Measurements from ENCODE around the gene USP6NL. TPM values are rescaled to one million over a fixed set of nuclear protein-coding genes. Genes with fewer than 3 reads are reported as not detected.

The USP6NL gene
- total and polyA plus RNA-seq, 7 donors: 1.8 to 5.4 (median 2.9) TPM

- Histone ChIP-seq H3K27ac (no peak overlapping the region), H3K4me3 (no peak overlapping the region), H3K36me3 (ENCODE audit: insufficient read depth in 1 of 2, low read depth in 1 of 2) (no peaks in the 10 kb centered on the region), H3K27me3 (ENCODE audit: insufficient read depth in 3 of 3, low read length in 2 of 3) (peaks cover 0 to 8% (median 0%) of the 10 kb centered on the region in 3 donors), H3K4me1 (no peaks in the 10 kb centered on the region), H3K9me3 (no peaks in the 10 kb centered on the region)
- 73 to 79% (median 76%) methylated on average over 12 of the region's 12 CpGs for WGBS, 3 donors
- no peak for TF ChIP-seq CTCF (IDR thresholded peaks at IDR 0.05)
- intact Hi-C loops (cut with DNase I): no loop called here
- DNase-seq (no peak), ATAC-seq (no peak)
These were observed 162.8 kb downstream of the USP6NL start for GRCh38 chr10:11448545-11449244.

GRCh38 chr10:11448190-11448544 is 163.3 kb downstream of the USP6NL start:
- no peaks in the 10 kb centered on the region for H3K4me1 ChIP-seq
- no peak overlapping the region for H3K27ac ChIP-seq
- intact Hi-C loops (cut with DNase I): no loop called here
- no peak overlapping the region for H3K4me3 ChIP-seq
- DNase-seq (no peak), ATAC-seq (no peak)
- H3K27me3 ChIP-seq (ENCODE audit: insufficient read depth in 3 of 3, low read length in 2 of 3): peaks cover 0 to 8% (median 0%) of the 10 kb centered on the region in 3 donors
- 19 to 22% (median 22%) methylated on average over 8 of the region's 8 CpGs for WGBS, 3 donors
- no peaks in the 10 kb centered on the region for H3K36me3 ChIP-seq (ENCODE audit: insufficient read depth in 1 of 2, low read depth in 1 of 2)
- no peak for TF ChIP-seq CTCF (IDR thresholded peaks at IDR 0.05)
- H3K9me3 ChIP-seq: no peaks in the 10 kb centered on the region

GRCh38 chr10:11447586-11447985 is 163.9 kb downstream of the USP6NL start:
- H3K27me3 ChIP-seq (ENCODE audit: insufficient read depth in 3 of 3, low read length in 2 of 3): peaks cover 0 to 8% (median 0%) of the 10 kb centered on the region in 3 donors
- H3K9me3 ChIP-seq: no peaks in the 10 kb centered on the region
- H3K4me1 ChIP-seq: no peaks in the 10 kb centered on the region
- intact Hi-C loops (cut with DNase I): no loop called here
- H3K4me3 ChIP-seq: no peak overlapping the region
- WGBS, 3 donors: 34 to 48% (median 39%) methylated on average over 9 of the region's 9 CpGs
- no peak overlapping the region for H3K27ac ChIP-seq
- no peak for ATAC-seq
- TF ChIP-seq CTCF (IDR thresholded peaks at IDR 0.05): no peak
- no peaks in the 10 kb centered on the region for H3K36me3 ChIP-seq (ENCODE audit: insufficient read depth in 1 of 2, low read depth in 1 of 2)
- DNase-seq: no peak

- intact Hi-C loops (cut with DNase I): no loop called here
- Histone ChIP-seq H3K27ac (no peak overlapping the region), H3K27me3 (ENCODE audit: insufficient read depth in 3 of 3, low read length in 2 of 3) (peaks cover 0 to 8% (median 0%) of the 10 kb centered on the region in 3 donors), H3K4me1 (no peaks in the 10 kb centered on the region), H3K36me3 (ENCODE audit: insufficient read depth in 1 of 2, low read depth in 1 of 2) (no peaks in the 10 kb centered on the region), H3K9me3 (no peaks in the 10 kb centered on the region), H3K4me3 (no peak overlapping the region)
- ATAC-seq (no peak), DNase-seq (no peak)
- TF ChIP-seq CTCF (IDR thresholded peaks at IDR 0.05): no peak
- WGBS, 3 donors: 92 to 96% (median 95%) methylated on average over 4 of the region's 4 CpGs
These were observed 164.6 kb downstream of the USP6NL start for GRCh38 chr10:11446864-11447263.

GRCh38 chr10:11446133-11446532 is 165.3 kb downstream of the USP6NL start:
- intact Hi-C loops (cut with DNase I): no loop called here
- Histone ChIP-seq H3K27ac (no peak overlapping the region), H3K36me3 (ENCODE audit: insufficient read depth in 1 of 2, low read depth in 1 of 2) (no peaks in the 10 kb centered on the region), H3K4me1 (no peaks in the 10 kb centered on the region), H3K27me3 (ENCODE audit: insufficient read depth in 3 of 3, low read length in 2 of 3) (peaks cover 0 to 8% (median 0%) of the 10 kb centered on the region in 3 donors), H3K4me3 (no peak overlapping the region), H3K9me3 (no peaks in the 10 kb centered on the region)
- ATAC-seq: no peak
- 78 to 82% (median 79%) methylated on average over 5 of the region's 5 CpGs for WGBS, 3 donors
- DNase-seq: no peak
- TF ChIP-seq CTCF (IDR thresholded peaks at IDR 0.05): no peak

Data from psoas muscle (tissue), 8 donors.